GM12878 (cell line): ENCODE results near the gene HCN3. TPM values are rescaled to one million over a fixed set of nuclear protein-coding genes. Genes with fewer than 3 reads are reported as not detected.

Experiments
- BHLHE40 ChIP-seq, 2 experiments: fragments of 450-650 bp in 1 of 2; IDR thresholded peaks; 2 replicates each; pipeline ENCODE4 v1.6.1; 2011 to 2017; ENCODE audit warnings: low read depth in 2 of 2, borderline replicate concordance in 1 of 2, improper control_type of control experiment in 1 of 2, low read length in 1 of 2, mild to moderate bottlenecking in 1 of 2
- CHD1 ChIP-seq: IDR thresholded peaks from 2 replicates; pipeline ENCODE4 v1.6.1; 2012; ENCODE audit warnings: low read depth, low read length, improper control_type of control experiment
- CHD4 ChIP-seq: fragments of 200-600 bp; sonication (generic); IDR thresholded peaks from 2 replicates; pipeline ENCODE4 v1.6.1; 2016; ENCODE audit warnings: mild to moderate bottlenecking
- ESRRA ChIP-seq: IDR thresholded peaks from 2 replicates; pipeline ENCODE4 v1.6.1; 2012; ENCODE audit warnings: mild to moderate bottlenecking, low read length, improper control_type of control experiment
- HDAC2 ChIP-seq: fragments of 200-600 bp; sonication (generic); IDR thresholded peaks from 2 replicates; pipeline ENCODE4 v1.6.1; 2017
- HDAC6 ChIP-seq: fragments of 200-600 bp; sonication (generic); IDR thresholded peaks from one replicate; pipeline ENCODE4 v1.8.0; 2017; ENCODE audit warnings: antibody characterized with exemption; ENCODE audit not compliant: unreplicated experiment
- JUND ChIP-seq: IDR thresholded peaks from 2 replicates; pipeline ENCODE4 v1.6.1; 2012; ENCODE audit warnings: low read depth, mild to moderate bottlenecking, low read length, improper control_type of control experiment, moderate library complexity
- MEF2B ChIP-seq: fragments of 450-650 bp; IDR thresholded peaks from 2 replicates; pipeline ENCODE4 v1.6.1; 2018; ENCODE audit warnings: mild to moderate bottlenecking, moderate library complexity; ENCODE audit not compliant: partially characterized antibody, poor library complexity, severe bottlenecking
- MXI1 ChIP-seq: fragments of 150-350 bp; IDR thresholded peaks from 2 replicates; pipeline ENCODE4 v1.6.1; 2011; ENCODE audit warnings: low read depth, mild to moderate bottlenecking, inconsistent platforms, low read length, improper control_type of control experiment
- NBN ChIP-seq: fragments of 450-650 bp; IDR thresholded peaks from 2 replicates; pipeline ENCODE4 v1.6.1; 2016
- NFIC ChIP-seq: IDR thresholded peaks from 2 replicates; pipeline ENCODE4 v1.6.1; 2012; ENCODE audit warnings: low read depth, mild to moderate bottlenecking, inconsistent platforms, low read length, moderate library complexity
- NFYA ChIP-seq: IDR thresholded peaks from 2 replicates; pipeline ENCODE4 v1.6.1; 2011; ENCODE audit warnings: low read depth, mild to moderate bottlenecking, low read length, improper control_type of control experiment, borderline replicate concordance
- POLR2A ChIP-seq: IDR thresholded peaks from 2 replicates; pipeline ENCODE4 v1.6.1; 2011; ENCODE audit warnings: low read depth, mild to moderate bottlenecking, low read length
- RELB ChIP-seq: fragments of 450-650 bp; IDR thresholded peaks from 2 replicates; pipeline ENCODE4 v1.6.1; 2017; ENCODE audit warnings: low read depth, mild to moderate bottlenecking, moderate library complexity
- SMARCA5 ChIP-seq: fragments of 450-650 bp; IDR thresholded peaks from 2 replicates; pipeline ENCODE4 v1.6.1; 2017; ENCODE audit warnings: mild to moderate bottlenecking
- SREBF2 ChIP-seq: IDR thresholded peaks from 2 replicates; pipeline ENCODE4 v1.6.1; 2012; ENCODE audit warnings: mild to moderate bottlenecking, low read length
- SRF ChIP-seq, 2 experiments: IDR thresholded peaks; 2 replicates each; pipeline ENCODE4 v1.6.1; 2011; ENCODE audit warnings: low read depth in 2 of 2, low read length in 2 of 2, mild to moderate bottlenecking in 1 of 2, moderate library complexity in 1 of 2
- WRNIP1 ChIP-seq: IDR thresholded peaks from 2 replicates; pipeline ENCODE4 v1.6.1; 2011; ENCODE audit warnings: low read depth, low read length, improper control_type of control experiment, borderline replicate concordance
- polyA plus RNA-seq, 11 experiments: library from polyadenylated mRNA; depleted of rRNA in 4 of 11; unstranded in 6 of 11; stranded (reverse) in 5 of 11; fragments of >200 nt; fragmentation: Nextera tagmentation in 4 of 11; fragmentation: Illumina TruSeq in 1 of 11; extraction: Ambion mirVana in 4 of 11; extraction: Trizol in 1 of 11; gene quantifications; 1 replicate in 1 of 11; 2 replicates in 10 of 11; pipeline versions ENCODE4 v1.2.1 to v1.2.3, GENCODE V29; 2011 to 2016; ENCODE audit warnings: inconsistent platforms in 2 of 11, missing spikeins in 2 of 11, low read depth in 1 of 11
- total RNA-seq, 4 experiments: library from RNA; depleted of rRNA in 3 of 4; stranded (reverse); fragments of >200 nt in 3 of 4; fragmentation: Illumina TruSeq in 1 of 4; extraction: Trizol in 1 of 4; gene quantifications; 2 replicates each; pipeline versions ENCODE4 v1.2.1 to v1.2.3, GENCODE V29; 2013 to 2021
- TF ChIP-seq, protein P1 (sequence below): fragments of 450-650 bp; formaldehyde crosslinking; IDR thresholded peaks from 2 replicates; pipeline ENCODE4 v1.5.0; 2022; ENCODE audit warnings: mild to moderate bottlenecking, missing genetic modification characterization
- TF ChIP-seq, protein P2 (sequence below): fragments of 450-650 bp; IDR thresholded peaks from 2 replicates; pipeline ENCODE4 v1.6.1; 2016; ENCODE audit warnings: mild to moderate bottlenecking
- TF ChIP-seq, protein P3 (sequence below): fragments of 450-650 bp; formaldehyde crosslinking; IDR thresholded peaks from 2 replicates; pipeline ENCODE4 v1.4.0; 2022; ENCODE audit warnings: mild to moderate bottlenecking, moderate library complexity

Gene HCN3
- total and polyA plus RNA-seq, 10 of the 15 experiments (the other 5 are each of a cell fraction or from before 2014, with no cell fraction given), result 0.08 to 4.1 (median 1.8) TPM

DNA sequence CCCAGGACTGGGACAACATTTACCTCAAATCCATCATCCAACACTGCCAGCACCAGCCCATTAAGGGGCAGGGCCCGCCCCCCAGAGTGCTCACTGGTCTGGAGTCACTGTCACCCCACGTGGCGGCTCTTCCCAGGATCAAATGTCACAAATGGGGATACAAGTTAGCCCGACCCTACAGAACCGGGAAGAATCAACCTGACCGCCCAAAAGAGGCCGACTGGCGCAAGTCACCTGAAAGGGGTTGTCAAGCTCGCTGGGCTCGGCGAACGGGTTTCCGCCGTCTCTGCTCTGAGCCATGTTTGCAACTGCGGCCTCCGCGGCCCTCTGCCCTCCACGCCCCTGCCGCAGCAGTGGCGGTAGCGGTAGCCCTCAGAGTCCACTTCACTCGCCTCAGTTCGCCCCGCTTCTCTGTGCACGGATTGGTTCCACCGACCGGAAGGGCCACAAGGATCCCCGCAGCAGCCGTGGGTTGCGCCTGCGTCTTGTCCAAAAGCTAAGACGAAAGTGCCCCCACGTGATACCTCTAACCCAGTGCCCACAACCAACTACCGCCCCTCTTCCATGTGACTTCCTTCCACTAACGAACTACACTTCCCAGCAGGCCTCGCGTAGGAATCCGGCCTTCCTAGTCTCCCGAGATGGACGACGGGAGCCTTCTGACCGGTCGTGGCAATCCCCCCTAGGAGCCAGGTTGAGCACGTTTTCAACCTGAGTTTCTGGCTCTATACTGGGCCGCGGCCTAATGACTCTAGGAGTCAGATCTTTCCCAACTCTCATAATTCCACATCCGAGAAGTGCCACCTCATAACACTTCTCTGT is 15.2 kb upstream of the HCN3 start, which contains the start of gene SCAMP3 (continued):
- TF ChIP-seq, protein P1, sequence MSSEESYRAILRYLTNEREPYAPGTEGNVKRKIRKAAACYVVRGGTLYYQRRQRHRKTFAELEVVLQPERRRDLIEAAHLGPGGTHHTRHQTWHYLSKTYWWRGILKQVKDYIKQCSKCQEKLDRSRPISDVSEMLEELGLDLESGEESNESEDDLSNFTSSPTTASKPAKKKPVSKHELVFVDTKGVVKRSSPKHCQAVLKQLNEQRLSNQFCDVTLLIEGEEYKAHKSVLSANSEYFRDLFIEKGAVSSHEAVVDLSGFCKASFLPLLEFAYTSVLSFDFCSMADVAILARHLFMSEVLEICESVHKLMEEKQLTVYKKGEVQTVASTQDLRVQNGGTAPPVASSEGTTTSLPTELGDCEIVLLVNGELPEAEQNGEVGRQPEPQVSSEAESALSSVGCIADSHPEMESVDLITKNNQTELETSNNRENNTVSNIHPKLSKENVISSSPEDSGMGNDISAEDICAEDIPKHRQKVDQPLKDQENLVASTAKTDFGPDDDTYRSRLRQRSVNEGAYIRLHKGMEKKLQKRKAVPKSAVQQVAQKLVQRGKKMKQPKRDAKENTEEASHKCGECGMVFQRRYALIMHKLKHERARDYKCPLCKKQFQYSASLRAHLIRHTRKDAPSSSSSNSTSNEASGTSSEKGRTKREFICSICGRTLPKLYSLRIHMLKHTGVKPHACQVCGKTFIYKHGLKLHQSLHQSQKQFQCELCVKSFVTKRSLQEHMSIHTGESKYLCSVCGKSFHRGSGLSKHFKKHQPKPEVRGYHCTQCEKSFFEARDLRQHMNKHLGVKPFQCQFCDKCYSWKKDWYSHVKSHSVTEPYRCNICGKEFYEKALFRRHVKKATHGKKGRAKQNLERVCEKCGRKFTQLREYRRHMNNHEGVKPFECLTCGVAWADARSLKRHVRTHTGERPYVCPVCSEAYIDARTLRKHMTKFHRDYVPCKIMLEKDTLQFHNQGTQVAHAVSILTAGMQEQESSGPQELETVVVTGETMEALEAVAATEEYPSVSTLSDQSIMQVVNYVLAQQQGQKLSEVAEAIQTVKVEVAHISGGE (CRISPR knock-in tag), result no peak
- TF ChIP-seq HDAC6 (no peak), BHLHE40 (IDR thresholded peaks at IDR 0.05; ENCODE audit: borderline replicate concordance in 1 of 2, low read depth in 2 of 2, low read length in 1 of 2) (peak; percentile 68 to 78; a peak in 3 of 4 replicates), SREBF2 (no peak), SRF (IDR thresholded peaks at IDR 0.05; ENCODE audit: low read depth in 2 of 2, low read length in 2 of 2) (no peak), CHD1 (no peak), ESRRA (0 out of 2 replicates have a peak, but pooled peaks have one; percentile 55), SMARCA5 (no peak), MXI1 (peak; percentile 81), HDAC2 (no peak), NBN (peak; percentile 72), WRNIP1 (no peak), POLR2A (peak; percentile 94), NFIC (peak; percentile 42; the same call in 1 of the 2 replicates), RELB (peak; percentile 71), CHD4 (no peak), MEF2B (peak; percentile 12), NFYA (no peak), JUND (peak; percentile 32; the same call in 1 of the 2 replicates)
- TF ChIP-seq, protein P2, sequence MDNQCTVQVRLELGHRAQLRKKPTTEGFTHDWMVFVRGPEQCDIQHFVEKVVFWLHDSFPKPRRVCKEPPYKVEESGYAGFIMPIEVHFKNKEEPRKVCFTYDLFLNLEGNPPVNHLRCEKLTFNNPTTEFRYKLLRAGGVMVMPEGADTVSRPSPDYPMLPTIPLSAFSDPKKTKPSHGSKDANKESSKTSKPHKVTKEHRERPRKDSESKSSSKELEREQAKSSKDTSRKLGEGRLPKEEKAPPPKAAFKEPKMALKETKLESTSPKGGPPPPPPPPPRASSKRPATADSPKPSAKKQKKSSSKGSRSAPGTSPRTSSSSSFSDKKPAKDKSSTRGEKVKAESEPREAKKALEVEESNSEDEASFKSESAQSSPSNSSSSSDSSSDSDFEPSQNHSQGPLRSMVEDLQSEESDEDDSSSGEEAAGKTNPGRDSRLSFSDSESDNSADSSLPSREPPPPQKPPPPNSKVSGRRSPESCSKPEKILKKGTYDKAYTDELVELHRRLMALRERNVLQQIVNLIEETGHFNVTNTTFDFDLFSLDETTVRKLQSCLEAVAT, result peak; percentile 56; the same call in 1 of the 2 replicates
- TF ChIP-seq, protein P3, sequence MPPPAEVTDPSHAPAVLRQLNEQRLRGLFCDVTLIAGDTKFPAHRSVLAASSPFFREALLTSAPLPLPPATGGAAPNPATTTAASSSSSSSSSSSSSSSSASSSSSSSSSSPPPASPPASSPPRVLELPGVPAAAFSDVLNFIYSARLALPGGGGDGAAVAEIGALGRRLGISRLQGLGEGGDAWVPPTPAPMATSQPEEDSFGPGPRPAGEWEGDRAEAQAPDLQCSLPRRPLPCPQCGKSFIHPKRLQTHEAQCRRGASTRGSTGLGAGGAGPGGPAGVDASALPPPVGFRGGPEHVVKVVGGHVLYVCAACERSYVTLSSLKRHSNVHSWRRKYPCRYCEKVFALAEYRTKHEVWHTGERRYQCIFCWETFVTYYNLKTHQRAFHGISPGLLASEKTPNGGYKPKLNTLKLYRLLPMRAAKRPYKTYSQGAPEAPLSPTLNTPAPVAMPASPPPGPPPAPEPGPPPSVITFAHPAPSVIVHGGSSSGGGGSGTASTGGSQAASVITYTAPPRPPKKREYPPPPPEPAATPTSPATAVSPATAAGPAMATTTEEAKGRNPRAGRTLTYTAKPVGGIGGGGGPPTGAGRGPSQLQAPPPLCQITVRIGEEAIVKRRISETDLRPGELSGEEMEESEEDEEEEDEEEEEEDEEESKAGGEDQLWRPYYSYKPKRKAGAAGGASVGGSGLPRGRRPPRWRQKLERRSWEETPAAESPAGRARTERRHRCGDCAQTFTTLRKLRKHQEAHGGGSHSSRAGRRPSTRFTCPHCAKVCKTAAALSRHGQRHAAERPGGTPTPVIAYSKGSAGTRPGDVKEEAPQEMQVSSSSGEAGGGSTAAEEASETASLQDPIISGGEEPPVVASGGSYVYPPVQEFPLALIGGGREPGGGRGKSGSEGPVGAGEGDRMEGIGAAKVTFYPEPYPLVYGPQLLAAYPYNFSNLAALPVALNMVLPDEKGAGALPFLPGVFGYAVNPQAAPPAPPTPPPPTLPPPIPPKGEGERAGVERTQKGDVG (CRISPR knock-in tag), result no peak
